Fibroblast of skin of abdomen (primary cell): ENCODE results near the gene DNAAF5.

ENCODE experiments used
- DNase-seq: peaks from one replicate; pipeline ENCODE4 v3.0.0-alpha.2; 2013

The DNAAF5 gene

GRCh38 chr7:768881-769504 lies 42.5 kb downstream of the DNAAF5 start:
- no peak for DNase-seq

- DNase-seq: no peak
Observed at GRCh38 chr7:770336-770735, 43.8 kb downstream of the DNAAF5 start.

- DNase-seq: no peak
Observed at GRCh38 chr7:770741-771166, 44.3 kb downstream of the DNAAF5 start.

- peak; percentile 21 for DNase-seq
Observed at GRCh38 chr7:771234-772004, 44.9 kb downstream of the DNAAF5 start.

- DNase-seq: no peak
Observed at GRCh38 chr7:772005-772294, 45.5 kb downstream of the DNAAF5 start.

- DNase-seq: no peak
Observed at GRCh38 chr7:772392-772791, 45.9 kb downstream of the DNAAF5 start.

- no peak for DNase-seq
Observed at GRCh38 chr7:772861-773621, 46.5 kb downstream of the DNAAF5 start.

GRCh38 chr7:773622-773915 lies 47.1 kb downstream of the DNAAF5 start:
- no peak for DNase-seq

- DNase-seq: peak; percentile 27
Observed at GRCh38 chr7:774161-775109, 47.9 kb downstream of the DNAAF5 start.

- no peak for DNase-seq
Observed at GRCh38 chr7:776381-776780, 49.9 kb downstream of the DNAAF5 start.

- no peak for DNase-seq
Observed at GRCh38 chr7:776992-777727, 50.7 kb downstream of the DNAAF5 start.

GRCh38 chr7:777728-778078 lies 51.2 kb downstream of the DNAAF5 start:
- no peak for DNase-seq

- DNase-seq: no peak
Observed at GRCh38 chr7:778271-778967, 51.9 kb downstream of the DNAAF5 start.

- DNase-seq: no peak
Observed at GRCh38 chr7:778968-779451, 52.5 kb downstream of the DNAAF5 start.

GRCh38 chr7:779480-779879 lies 53.0 kb downstream of the DNAAF5 start:
- no peak for DNase-seq

- no peak for DNase-seq
Observed at GRCh38 chr7:780081-780480, 53.6 kb downstream of the DNAAF5 start.

- DNase-seq: no peak
Observed at GRCh38 chr7:780516-780915, 54.0 kb downstream of the DNAAF5 start.

GRCh38 chr7:781186-781849 lies 54.8 kb downstream of the DNAAF5 start:
- DNase-seq: no peak

- DNase-seq: no peak
Observed at GRCh38 chr7:781936-782529, 55.5 kb downstream of the DNAAF5 start.

- DNase-seq: no peak
Observed at GRCh38 chr7:782718-783449, 56.4 kb downstream of the DNAAF5 start.
